H1 (cell line): ENCODE measurements around the gene TRAF3. TPM values are rescaled to one million over a fixed set of nuclear protein-coding genes. Genes with fewer than 3 reads are reported as not detected.
A peak's percentile ranks its signal among the peaks of the same experiment; 100 is the strongest.

Source experiments
- CTCF ChIA-PET: fragments of 300-600 bp; sonication (Branson Sonifier 250); formaldehyde crosslinking; loops from one replicate; lab custom pipeline; 2021; ENCODE audit not compliant: partially characterized antibody; lab: Charles Lee
- POLR2A ChIA-PET: fragments of 300-600 bp; sonication (Branson Sonifier 250); formaldehyde crosslinking; loops from one replicate; lab custom pipeline; 2021; ENCODE audit warnings: inconsistent platforms; ENCODE audit not compliant: partially characterized antibody; lab: Charles Lee
- DNase-seq, 2 experiments: peaks; one replicate each; pipeline versions ENCODE4 v3.0.0 to v3.0.0-alpha.2; 2010 to 2022; ENCODE audit warnings: low spot score in 2 of 2, low read depth in 1 of 2, mixed read lengths in 1 of 2
- FAIRE-seq: peaks from 2 replicates; lab custom pipeline; 2011; peaks lifted over from hg19 to GRCh38; lab: Jason Lieb, UNC
- H2AFZ ChIP-seq: 2 replicates; pipeline ENCODE4 v1.8.1; 2012; ENCODE audit warnings: low read length, inconsistent platforms
- H2AK5ac ChIP-seq: 2 replicates; pipeline ENCODE4 v1.6.1; 2013; ENCODE audit warnings: low read depth, low read length
- H2BK120ac ChIP-seq: replicated peaks from 2 replicates; pipeline ENCODE3; 2013; ENCODE audit warnings: low read depth, low read length, inconsistent platforms
- H2BK12ac ChIP-seq: 2 replicates; pipeline ENCODE4 v1.6.1; 2013; ENCODE audit warnings: low read depth, low read length
- H2BK15ac ChIP-seq: 2 replicates; pipeline ENCODE4 v1.6.1; 2013; ENCODE audit warnings: low read length
- H2BK20ac ChIP-seq: 2 replicates; pipeline ENCODE4 v1.6.1; 2013; ENCODE audit warnings: low read length
- H2BK5ac ChIP-seq: 2 replicates; pipeline ENCODE4 v1.6.1; 2013; ENCODE audit warnings: low read depth, low read length
- H3K14ac ChIP-seq: 2 replicates; pipeline ENCODE4 v1.6.1; 2013; ENCODE audit warnings: inconsistent platforms; ENCODE audit not compliant: insufficient read length
- H3K18ac ChIP-seq: 2 replicates; pipeline ENCODE4 v1.6.1; 2013; ENCODE audit warnings: low read length; ENCODE audit errors: extremely low read depth
- H3K23ac ChIP-seq: 2 replicates; pipeline ENCODE4 v1.6.1; 2013; ENCODE audit warnings: inconsistent platforms; ENCODE audit not compliant: insufficient read length
- H3K23me2 ChIP-seq: 2 replicates; pipeline ENCODE4 v1.6.1; 2013; ENCODE audit warnings: low read depth, low read length
- H3K27ac ChIP-seq: 2 replicates; pipeline ENCODE4 v1.6.1; 2011; ENCODE audit warnings: low read depth, low read length, inconsistent platforms
- H3K27me3 ChIP-seq, 4 experiments: replicated peaks in 1 of 4; 1 replicate in 1 of 4; 2 replicates in 3 of 4; pipeline versions ENCODE4 v1.6.1 to v1.8.1; 2011 to 2013; ENCODE audit warnings: low read length in 3 of 4, mild to moderate bottlenecking in 3 of 4, inconsistent platforms in 2 of 4, mixed read lengths in 2 of 4, moderate library complexity in 1 of 4; ENCODE audit not compliant: control insufficient read depth in 3 of 4, insufficient read depth in 3 of 4; ENCODE audit errors: extremely low read depth in 1 of 4
- H3K36me3 ChIP-seq, 4 experiments: 2 replicates each; pipeline versions ENCODE4 v1.6.1 to v1.8.1; 2011 to 2013; ENCODE audit warnings: mild to moderate bottlenecking in 4 of 4, low read length in 3 of 4, moderate library complexity in 2 of 4, control low read depth in 1 of 4, inconsistent platforms in 1 of 4; ENCODE audit not compliant: insufficient read depth in 4 of 4, control insufficient read depth in 2 of 4
- H3K4ac ChIP-seq: replicated peaks from 2 replicates; pipeline ENCODE3; 2013; ENCODE audit warnings: low read length, low read depth, mixed read lengths, inconsistent platforms; ENCODE audit not compliant: insufficient read length
- H3K4me1 ChIP-seq, 4 experiments: replicated peaks in 1 of 4; 1 replicate in 1 of 4; 2 replicates in 3 of 4; pipeline versions ENCODE4 v1.6.1 to v1.8.1; 2011 to 2013; ENCODE audit warnings: low read length in 3 of 4, inconsistent platforms in 2 of 4, mixed read lengths in 1 of 4; ENCODE audit not compliant: insufficient read depth in 4 of 4, control insufficient read depth in 3 of 4
- H3K4me2 ChIP-seq, 2 experiments: 2 replicates each; pipeline versions ENCODE4 v1.6.1 to v1.8.1; 2011 to 2013; ENCODE audit warnings: low read depth in 2 of 2, low read length in 2 of 2, control low read depth in 1 of 2, inconsistent platforms in 1 of 2, mild to moderate bottlenecking in 1 of 2; ENCODE audit not compliant: insufficient read depth in 1 of 2
- H3K4me3 ChIP-seq, 4 experiments: fragments of 200-600, 300-600 bp in 1 of 4; sonication (generic), shearing (Covaris generic), sonication (Bioruptor Twin) in 1 of 4; 2 replicates each; pipeline versions ENCODE4 v1.5.1 to v1.8.1; 2011 to 2016; ENCODE audit warnings: low read length in 4 of 4, low read depth in 3 of 4, control low read depth in 2 of 4, inconsistent platforms in 2 of 4, mild to moderate bottlenecking in 2 of 4, mixed read lengths in 1 of 4, moderate library complexity in 1 of 4; ENCODE audit not compliant: insufficient read depth in 2 of 4; ENCODE audit errors: extremely low read depth in 1 of 4
- H3K56ac ChIP-seq: replicated peaks from 2 replicates; pipeline ENCODE3; 2013; ENCODE audit warnings: low read depth, mild to moderate bottlenecking, mixed read lengths, low read length, inconsistent platforms; ENCODE audit not compliant: insufficient read length
- H3K79me1 ChIP-seq: 2 replicates; pipeline ENCODE4 v1.6.1; 2013; ENCODE audit warnings: low read depth, low read length, control low read depth
- H3K79me2 ChIP-seq, 2 experiments: 2 replicates each; pipeline versions ENCODE4 v1.6.1 to v1.8.1; 2012 to 2013; ENCODE audit warnings: low read length in 2 of 2, mild to moderate bottlenecking in 2 of 2, inconsistent platforms in 1 of 2; ENCODE audit not compliant: insufficient read depth in 2 of 2, control insufficient read depth in 1 of 2
- H3K9ac ChIP-seq, 4 experiments: replicated peaks in 1 of 4; 1 replicate in 1 of 4; 2 replicates in 3 of 4; pipeline versions ENCODE4 v1.6.1 to v1.8.1; 2011 to 2013; ENCODE audit warnings: low read depth in 3 of 4, low read length in 3 of 4, control low read depth in 2 of 4, mild to moderate bottlenecking in 2 of 4, moderate library complexity in 2 of 4, inconsistent platforms in 1 of 4; ENCODE audit errors: extremely low read depth in 1 of 4
- H3K9me3 ChIP-seq, 2 experiments: 2 replicates each; pipeline versions ENCODE4 v1.6.1 to v1.8.1; 2012 to 2013; ENCODE audit warnings: mild to moderate bottlenecking in 2 of 2, moderate library complexity in 2 of 2, control low read depth in 1 of 2, inconsistent platforms in 1 of 2, low read depth in 1 of 2, low read length in 1 of 2, mixed read lengths in 1 of 2; ENCODE audit not compliant: insufficient read depth in 2 of 2
- H4K20me1 ChIP-seq, 2 experiments: replicated peaks in 1 of 2; 2 replicates each; pipeline versions ENCODE3 to v1.8.1; 2011 to 2013; ENCODE audit warnings: inconsistent platforms in 2 of 2, low read length in 2 of 2, mild to moderate bottlenecking in 1 of 2; ENCODE audit not compliant: insufficient read depth in 2 of 2, control insufficient read depth in 1 of 2
- H4K5ac ChIP-seq: 2 replicates; pipeline ENCODE4 v1.6.1; 2013; ENCODE audit warnings: low read length, low read depth, mixed read lengths, inconsistent platforms; ENCODE audit not compliant: insufficient read length
- H4K8ac ChIP-seq: 2 replicates; pipeline ENCODE4 v1.8.0; 2013; ENCODE audit warnings: mild to moderate bottlenecking, moderate library complexity, low read length, inconsistent platforms; ENCODE audit not compliant: insufficient read depth; ENCODE audit errors: extremely low read depth
- H4K91ac ChIP-seq: replicated peaks from 2 replicates; pipeline ENCODE3; 2013; ENCODE audit warnings: low read length, mixed read lengths, inconsistent platforms; ENCODE audit not compliant: insufficient read length
- BRCA1 ChIP-seq: IDR thresholded peaks from 2 replicates; pipeline ENCODE4 v1.6.1; 2012; ENCODE audit warnings: low read depth, low read length, improper control_type of control experiment
- CHD1 ChIP-seq: IDR thresholded peaks from 2 replicates; pipeline ENCODE4 v1.6.1; 2012; ENCODE audit warnings: low read depth, low read length, improper control_type of control experiment
- GABPA ChIP-seq: IDR thresholded peaks from 2 replicates; pipeline ENCODE4 v1.6.1; 2011; ENCODE audit warnings: mild to moderate bottlenecking, low read length, moderate library complexity, borderline replicate concordance; ENCODE audit not compliant: insufficient read depth
- POLR2A ChIP-seq, 2 experiments: IDR thresholded peaks; 1 replicate in 1 of 2; 2 replicates in 1 of 2; pipeline ENCODE4 v1.6.1; 2011; ENCODE audit warnings: low read depth in 2 of 2, low read length in 2 of 2, mild to moderate bottlenecking in 2 of 2; ENCODE audit errors: control extremely low read depth in 1 of 2
- POLR2AphosphoS5 ChIP-seq: IDR thresholded peaks from 2 replicates; pipeline ENCODE4 v1.6.1; 2011; ENCODE audit warnings: low read depth, low read length
- RNF2 ChIP-seq: fragments of 200-900, 300-1000 bp; sonication (generic); IDR thresholded peaks from 2 replicates; pipeline ENCODE4 v1.7.1; 2016; ENCODE audit warnings: borderline replicate concordance, low read depth, mild to moderate bottlenecking, antibody characterized with exemption, low read length; ENCODE audit not compliant: poor library complexity, severe bottlenecking; ENCODE audit errors: missing control alignments
- SAP30 ChIP-seq: fragments of 300-600 bp; sonication (generic); IDR thresholded peaks from 2 replicates; pipeline ENCODE4 v1.7.1; 2012; ENCODE audit warnings: low read length, moderate library complexity, mild to moderate bottlenecking, inconsistent platforms; ENCODE audit not compliant: insufficient read depth, insufficient replicate concordance
- SIRT6 ChIP-seq: IDR thresholded peaks from one replicate; pipeline ENCODE4 v1.7.1; 2012; ENCODE audit warnings: low read length, inconsistent platforms
- SP4 ChIP-seq: IDR thresholded peaks from 2 replicates; pipeline ENCODE4 v1.6.1; 2012; ENCODE audit warnings: low read length, inconsistent platforms
- SRF ChIP-seq: IDR thresholded peaks from 2 replicates; pipeline ENCODE4 v1.6.1; 2011; ENCODE audit warnings: mild to moderate bottlenecking, low read depth, low read length, moderate library complexity
- TCF12 ChIP-seq: IDR thresholded peaks from 2 replicates; pipeline ENCODE4 v1.6.1; 2011; ENCODE audit warnings: low read depth, mild to moderate bottlenecking, low read length
- WGBS, 2 experiments: shearing (Covaris generic) in 1 of 2; methylation state at CpG; one replicate each; pipeline versions ENCODE4 v1.1.6 to v1.1.7; 2013 to 2015; ENCODE audit warnings: low lambda C conversion rate in 2 of 2, mixed read lengths in 2 of 2, inconsistent platforms in 1 of 2, low coverage in 1 of 2, missing lambda C conversion rate in 1 of 2; ENCODE audit not compliant: insufficient replicate concordance in 2 of 2, insufficient coverage in 1 of 2, insufficient read length in 1 of 2; ENCODE audit errors: extremely low coverage in 1 of 2, missing lambda C conversion rate in 1 of 2; 5-methylcytosine and 5-hydroxymethylcytosine counted together
- polyA plus RNA-seq, 7 experiments: library from polyadenylated mRNA; depleted of rRNA in 3 of 7; stranded (reverse) in 5 of 7; unstranded in 2 of 7; fragments of >200 nt in 5 of 7; fragments of 200-250 nt in 2 of 7; gene quantifications; 1 replicate in 5 of 7; 2 replicates in 1 of 7; 4 replicates in 1 of 7; pipeline versions ENCODE4 v1.2.1 to v1.2.3, GENCODE V29; 2011 to 2013; ENCODE audit warnings: missing spikeins in 2 of 7, mixed read lengths in 2 of 7
- total RNA-seq: library from RNA; stranded (reverse); fragmentation: NEBNext Ultra II Directional; extraction: Animal tissue kit (Norgen Biotek cat#: 25700); gene quantifications from 2 replicates; pipeline ENCODE4 v1.2.1, GENCODE V29; 2021
- TF ChIP-seq, protein P1 (sequence below), 3 experiments: IDR thresholded peaks; 1 replicate in 2 of 3; 2 replicates in 1 of 3; pipeline versions ENCODE4 v1.5.1 to v1.6.1; 2011; ENCODE audit warnings: low read length in 3 of 3, mild to moderate bottlenecking in 3 of 3, inconsistent platforms in 2 of 3, low read depth in 1 of 3, moderate library complexity in 1 of 3; ENCODE audit not compliant: insufficient read depth in 1 of 3; ENCODE audit errors: control extremely low read depth in 1 of 3

Gene TRAF3
- total and polyA plus RNA-seq, 2 of the 8 experiments (the other 6 are each of a cell fraction or from before 2014, with no cell fraction given), result 5.8 to 12.1 TPM

DNA sequence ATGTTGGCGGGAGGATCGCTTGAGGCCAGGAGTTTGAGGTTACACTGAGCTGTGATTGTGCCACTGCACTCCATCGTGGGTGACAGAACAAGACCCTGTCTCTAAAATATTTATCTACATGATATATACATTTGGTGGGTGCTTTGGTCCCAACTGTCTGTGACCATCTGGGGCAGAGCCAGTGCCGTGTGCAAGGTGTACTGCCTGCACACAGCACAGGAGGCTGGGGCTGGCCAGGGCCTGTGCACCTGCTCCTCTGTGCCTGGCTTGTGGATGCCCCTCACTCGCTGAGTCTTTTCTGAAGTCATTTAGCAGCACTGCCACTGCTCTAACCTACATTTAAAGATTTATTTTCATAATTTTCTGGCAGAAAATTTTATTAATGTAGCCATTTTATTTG lies 58.7 kb downstream of the TRAF3 start:
- CTCF ChIA-PET, result interaction anchor here (0.6 kb wide), 2 partner anchors 18 to 242 kb away, joined by 3 read pairs; no protein-coding TSS in a partner anchor
- TF ChIP-seq SIRT6 (no peak), SP4 (no peak), BRCA1 (no peak), GABPA (no peak), POLR2AphosphoS5 (no peak), CHD1 (no peak), RNF2 (no peak), POLR2A (IDR thresholded peaks at IDR 0.05; ENCODE audit: control extremely low read depth in 1 of 2, low read depth in 2 of 2, low read length in 2 of 2) (no peak), TCF12 (no peak), SAP30 (no peak), SRF (no peak)
- TF ChIP-seq, protein P1, sequence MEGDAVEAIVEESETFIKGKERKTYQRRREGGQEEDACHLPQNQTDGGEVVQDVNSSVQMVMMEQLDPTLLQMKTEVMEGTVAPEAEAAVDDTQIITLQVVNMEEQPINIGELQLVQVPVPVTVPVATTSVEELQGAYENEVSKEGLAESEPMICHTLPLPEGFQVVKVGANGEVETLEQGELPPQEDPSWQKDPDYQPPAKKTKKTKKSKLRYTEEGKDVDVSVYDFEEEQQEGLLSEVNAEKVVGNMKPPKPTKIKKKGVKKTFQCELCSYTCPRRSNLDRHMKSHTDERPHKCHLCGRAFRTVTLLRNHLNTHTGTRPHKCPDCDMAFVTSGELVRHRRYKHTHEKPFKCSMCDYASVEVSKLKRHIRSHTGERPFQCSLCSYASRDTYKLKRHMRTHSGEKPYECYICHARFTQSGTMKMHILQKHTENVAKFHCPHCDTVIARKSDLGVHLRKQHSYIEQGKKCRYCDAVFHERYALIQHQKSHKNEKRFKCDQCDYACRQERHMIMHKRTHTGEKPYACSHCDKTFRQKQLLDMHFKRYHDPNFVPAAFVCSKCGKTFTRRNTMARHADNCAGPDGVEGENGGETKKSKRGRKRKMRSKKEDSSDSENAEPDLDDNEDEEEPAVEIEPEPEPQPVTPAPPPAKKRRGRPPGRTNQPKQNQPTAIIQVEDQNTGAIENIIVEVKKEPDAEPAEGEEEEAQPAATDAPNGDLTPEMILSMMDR (IDR thresholded peaks at IDR 0.05; ENCODE audit: control extremely low read depth in 1 of 3, insufficient read depth in 1 of 3, low read depth in 1 of 3, low read length in 3 of 3), result no peak

More for the DNA sequence above, 58.7 kb downstream of the TRAF3 start:
- no peak overlapping the region for H3K18ac ChIP-seq
- DNase-seq, result no peak
- no peak overlapping the region for H2BK20ac ChIP-seq
- H2BK12ac ChIP-seq, result no peak overlapping the region
- H3K79me2 ChIP-seq, result no peaks in the 10 kb centered on the region
- peak overlapping the region; percentile 62; the same call in 1 of the 2 replicates for H2BK5ac ChIP-seq
- no peaks in the 10 kb centered on the region for H3K27me3 ChIP-seq
- no peaks in the 10 kb centered on the region for H3K36me3 ChIP-seq
- peaks cover 9 to 30% (median 26%) of the 10 kb centered on the region in 4 experiments; a peak in 6 of 7 replicates for H3K4me1 ChIP-seq
- POLR2A ChIA-PET, result interaction anchor here (0.7 kb wide), 1 partner anchor 277 kb away, joined by 4 read pairs; no protein-coding TSS in a partner anchor
- H3K4me2 ChIP-seq, result no peak overlapping the region
- H4K8ac ChIP-seq, result no peak overlapping the region
- H3K9ac ChIP-seq, result no peak overlapping the region
- no peak overlapping the region for H3K4ac ChIP-seq
- no peak for FAIRE-seq
- no peak overlapping the region for H3K56ac ChIP-seq
- H2AFZ ChIP-seq, result no peak overlapping the region
- H3K4me3 ChIP-seq, result no peak overlapping the region
- 0 out of 2 replicates have a peak overlapping the region, but pooled peaks have one; percentile 20 for H2AK5ac ChIP-seq
- no peak overlapping the region for H3K27ac ChIP-seq
- H4K91ac ChIP-seq, result peak overlapping the region; percentile 89
- H3K14ac ChIP-seq, result no peak overlapping the region
- no peaks in the 10 kb centered on the region for H3K9me3 ChIP-seq
- H4K5ac ChIP-seq, result no peak overlapping the region
- H3K23ac ChIP-seq, result no peak overlapping the region
- 85% methylated on average over 5 of the region's 5 CpGs; no CpG with 5 or more reads in 1 of the 2 experiments for WGBS, 2 experiments
- H3K79me1 ChIP-seq, result no peaks in the 10 kb centered on the region
- H4K20me1 ChIP-seq, result no peaks in the 10 kb centered on the region
- no peaks in the 10 kb centered on the region for H3K23me2 ChIP-seq
- no peak overlapping the region for H2BK15ac ChIP-seq
- H2BK120ac ChIP-seq, result no peak overlapping the region
